PC-3 (cell line): Measurements from ENCODE around the gene GNAS. TPM values are rescaled to one million over a fixed set of nuclear protein-coding genes. Genes with fewer than 3 reads are reported as not detected.

Experiments used
- ATAC-seq: fragments of 200-7000 bp; cut with Tn5 transposase; 2 replicates; pipeline ENCODE4 v1.9.1; 2020; ENCODE audit warnings: mild to moderate bottlenecking, moderate library complexity
- BruUV-seq: library from RNA; stranded (reverse); fragments of 400-500 nt; replicated peaks from 2 replicates; lab custom pipeline; 2021; lab: Mats Ljungman, UMichigan
- CTCF ChIA-PET: fragments of 300-600 bp; sonication (Branson Sonifier 250); formaldehyde crosslinking; loops from one replicate; lab custom pipeline; 2022; ENCODE audit warnings: antibody characterized with exemption; lab: Charles Lee
- POLR2A ChIA-PET: fragments of 300-600 bp; sonication (Branson Sonifier 250); formaldehyde crosslinking; loops from one replicate; lab custom pipeline; 2022; ENCODE audit warnings: antibody characterized with exemption; ENCODE audit not compliant: unreplicated experiment; lab: Charles Lee
- DNase-seq: peaks from one replicate; pipeline ENCODE4 v3.0.0-alpha.2; 2015
- H2AFZ ChIP-seq: fragments of 300-600 bp; sonication (generic); 2 replicates; pipeline ENCODE4 v1.6.0; 2016; ENCODE audit warnings: antibody characterized with exemption, low read length
- H3F3A ChIP-seq: fragments of 300-600 bp; sonication (generic); one replicate; pipeline ENCODE4 v1.6.0; 2017; ENCODE audit warnings: antibody characterized with exemption, low read length, control low read depth, mild to moderate bottlenecking; ENCODE audit not compliant: unreplicated experiment
- H3K27ac ChIP-seq: fragments of 300-600 bp; sonication (generic); 2 replicates; pipeline ENCODE4 v1.5.1; 2016; ENCODE audit warnings: mild to moderate bottlenecking, low read length
- H3K27me3 ChIP-seq: fragments of 300-600 bp; sonication (generic); 2 replicates; pipeline ENCODE4 v1.6.1; 2016; ENCODE audit warnings: low read length, mixed read lengths
- H3K36me3 ChIP-seq: fragments of 300-600 bp; sonication (generic); 2 replicates; pipeline ENCODE4 v1.6.1; 2016; ENCODE audit warnings: low read depth, mixed run types, low read length, mixed read lengths
- H3K4me1 ChIP-seq: fragments of 300-600 bp; sonication (generic); 2 replicates; pipeline ENCODE4 v1.5.1; 2016; ENCODE audit warnings: low read length; ENCODE audit not compliant: insufficient read depth
- H3K4me2 ChIP-seq: fragments of 300-600 bp; sonication (generic); 2 replicates; pipeline ENCODE4 v1.6.0; 2016; ENCODE audit warnings: low read length
- H3K4me3 ChIP-seq: fragments of 300-600 bp; sonication (generic); 2 replicates; pipeline ENCODE4 v1.5.1; 2016; ENCODE audit warnings: mild to moderate bottlenecking, low read length, mixed read lengths
- H3K79me2 ChIP-seq: fragments of 300-600 bp; sonication (generic); 2 replicates; pipeline ENCODE4 v1.6.1; 2017; ENCODE audit warnings: low read length, mixed read lengths
- H3K9ac ChIP-seq: fragments of 300-600 bp; sonication (generic); 2 replicates; pipeline ENCODE4 v1.6.0; 2016; ENCODE audit warnings: mild to moderate bottlenecking, low read length
- H3K9me2 ChIP-seq: fragments of 300-600 bp; sonication (generic); replicated peaks from 2 replicates; pipeline ENCODE4 v1.6.1; 2016; ENCODE audit warnings: mixed run types, low read length, mixed read lengths
- H3K9me3 ChIP-seq: fragments of 300-600 bp; sonication (generic); 2 replicates; pipeline ENCODE4 v1.6.1; 2016; ENCODE audit warnings: low read length, mixed read lengths
- H4K20me1 ChIP-seq: fragments of 300-600 bp; sonication (generic); 2 replicates; pipeline ENCODE4 v1.6.1; 2016; ENCODE audit warnings: low read length, mixed read lengths
- EZH2 ChIP-seq: fragments of 300-600 bp; sonication (generic); IDR thresholded peaks from one replicate; pipeline ENCODE4 v1.6.1; 2017; ENCODE audit warnings: antibody characterized with exemption, mild to moderate bottlenecking, low read length; ENCODE audit not compliant: unreplicated experiment
- EZH2phosphoT487 ChIP-seq: fragments of 300-600 bp; sonication (generic); IDR thresholded peaks from 2 replicates; pipeline ENCODE4 v1.6.1; 2018; ENCODE audit warnings: mild to moderate bottlenecking, antibody characterized with exemption, low read length, borderline replicate concordance
- intact Hi-C: fragments of 100-400 bp; cut with micrococcal nuclease; formaldehyde crosslinking; loops from 2 replicates; pipeline ENCODE4 v1.9.0; 2023
- total RNA-seq: library from RNA; depleted of rRNA; stranded (reverse); fragments of >200 nt; gene quantifications from 2 replicates; pipeline ENCODE4 v1.2.3, GENCODE V29; 2014
- TF ChIP-seq, protein P1 (sequence below): fragments of 300-600 bp; sonication (generic); conservative IDR thresholded peaks from 2 replicates; pipeline ENCODE4 v1.5.1; 2017; ENCODE audit warnings: antibody characterized with exemption, low read depth, mild to moderate bottlenecking, low read length

GNAS gene
- total RNA-seq, 1 experiment from 2014 or later = 694 TPM

GRCh38 chr20:58842276-58842675 lies 10.2 kb upstream of the GNAS start:
- peaks cover 30% of the 10 kb centered on the region for H3K27me3 ChIP-seq
- CTCF ChIA-PET = no interaction called here
- DNase-seq = no peak
- H3K4me1 ChIP-seq = no peaks in the 10 kb centered on the region
- no peak for ATAC-seq
- no peak overlapping the region for H3K4me3 ChIP-seq
- no peaks in the 10 kb centered on the region for H4K20me1 ChIP-seq
- H2AFZ ChIP-seq = no peak overlapping the region
- H3K36me3 ChIP-seq = no peaks in the 10 kb centered on the region
- H3F3A ChIP-seq = no peaks in the 10 kb centered on the region
- BruUV-seq = no TSS peak
- H3K9me2 ChIP-seq = no peaks in the 10 kb centered on the region
- no peak overlapping the region for H3K4me2 ChIP-seq
- H3K9me3 ChIP-seq = no peaks in the 10 kb centered on the region
- intact Hi-C loops = no loop called here
- POLR2A ChIA-PET = no interaction called here
- no peak for TF ChIP-seq EZH2
- TF ChIP-seq, protein P1, sequence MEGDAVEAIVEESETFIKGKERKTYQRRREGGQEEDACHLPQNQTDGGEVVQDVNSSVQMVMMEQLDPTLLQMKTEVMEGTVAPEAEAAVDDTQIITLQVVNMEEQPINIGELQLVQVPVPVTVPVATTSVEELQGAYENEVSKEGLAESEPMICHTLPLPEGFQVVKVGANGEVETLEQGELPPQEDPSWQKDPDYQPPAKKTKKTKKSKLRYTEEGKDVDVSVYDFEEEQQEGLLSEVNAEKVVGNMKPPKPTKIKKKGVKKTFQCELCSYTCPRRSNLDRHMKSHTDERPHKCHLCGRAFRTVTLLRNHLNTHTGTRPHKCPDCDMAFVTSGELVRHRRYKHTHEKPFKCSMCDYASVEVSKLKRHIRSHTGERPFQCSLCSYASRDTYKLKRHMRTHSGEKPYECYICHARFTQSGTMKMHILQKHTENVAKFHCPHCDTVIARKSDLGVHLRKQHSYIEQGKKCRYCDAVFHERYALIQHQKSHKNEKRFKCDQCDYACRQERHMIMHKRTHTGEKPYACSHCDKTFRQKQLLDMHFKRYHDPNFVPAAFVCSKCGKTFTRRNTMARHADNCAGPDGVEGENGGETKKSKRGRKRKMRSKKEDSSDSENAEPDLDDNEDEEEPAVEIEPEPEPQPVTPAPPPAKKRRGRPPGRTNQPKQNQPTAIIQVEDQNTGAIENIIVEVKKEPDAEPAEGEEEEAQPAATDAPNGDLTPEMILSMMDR = no peak
- TF ChIP-seq EZH2phosphoT487 = no peak
- no peak overlapping the region for H3K9ac ChIP-seq
- H3K27ac ChIP-seq = no peak overlapping the region
- H3K79me2 ChIP-seq = no peaks in the 10 kb centered on the region

DNA sequence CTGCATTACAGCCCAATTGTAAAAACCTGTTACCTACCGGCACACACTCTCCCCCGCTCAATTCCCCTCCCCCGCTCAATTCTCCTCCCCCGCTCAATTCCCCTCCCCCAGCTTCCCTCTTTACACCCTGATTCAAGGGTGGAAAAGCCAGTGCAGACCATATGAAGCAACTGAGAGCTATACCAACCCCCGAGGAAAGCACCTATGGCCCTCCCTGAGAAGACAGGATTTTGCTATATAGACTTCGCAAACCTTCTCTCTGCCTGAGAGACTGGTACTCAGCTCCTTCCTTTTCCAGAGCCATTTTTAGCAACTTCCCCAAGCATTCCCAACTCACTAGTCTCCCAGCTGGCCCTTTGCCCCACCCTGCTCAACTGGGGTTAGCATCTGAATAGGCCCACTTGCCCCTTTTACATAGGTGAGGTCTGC lies 9.4 kb upstream of the GNAS start:
- H3K9me2 ChIP-seq = no peaks in the 10 kb centered on the region
- no peak overlapping the region for H3K4me3 ChIP-seq
- ChIA-PET POLR2A (no interaction called here), CTCF (no interaction called here)
- H4K20me1 ChIP-seq = no peaks in the 10 kb centered on the region
- H3K4me2 ChIP-seq = no peak overlapping the region
- H3K27me3 ChIP-seq = peaks cover 34% of the 10 kb centered on the region
- no peak overlapping the region for H3K9ac ChIP-seq
- H2AFZ ChIP-seq = no peak overlapping the region
- no peaks in the 10 kb centered on the region for H3K36me3 ChIP-seq
- BruUV-seq = no TSS peak
- no peaks in the 10 kb centered on the region for H3K4me1 ChIP-seq
- DNase-seq (no peak), ATAC-seq (no peak)
- intact Hi-C loops = no loop called here
- H3F3A ChIP-seq = no peaks in the 10 kb centered on the region
- H3K9me3 ChIP-seq = no peaks in the 10 kb centered on the region
- H3K79me2 ChIP-seq = no peaks in the 10 kb centered on the region
- no peak for TF ChIP-seq EZH2phosphoT487
- TF ChIP-seq, protein P1 = no peak
- no peak for TF ChIP-seq EZH2
- H3K27ac ChIP-seq = no peak overlapping the region

DNA sequence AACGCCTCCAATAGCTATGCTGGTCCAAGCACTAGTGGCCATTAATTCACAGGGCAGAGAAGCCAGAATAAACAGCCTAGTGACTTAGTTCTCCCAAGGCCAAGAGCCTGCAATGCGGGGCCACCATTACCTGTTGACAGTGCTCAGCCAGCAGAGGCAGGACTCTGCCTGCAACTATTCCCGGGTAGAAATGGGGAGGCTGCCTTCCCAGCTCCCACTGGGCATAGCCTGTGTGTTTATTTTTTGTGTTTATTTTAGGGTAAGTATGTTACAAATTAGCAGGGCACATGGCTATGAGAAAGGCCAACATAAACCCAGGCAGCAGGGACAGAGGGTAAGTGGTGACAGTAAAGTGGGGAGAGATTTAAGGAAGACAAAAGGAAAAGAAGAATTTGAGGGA lies 6.8 kb upstream of the GNAS start:
- Histone ChIP-seq H3F3A (no peaks in the 10 kb centered on the region), H3K9me3 (no peaks in the 10 kb centered on the region), H3K27ac (no peak overlapping the region), H3K4me3 (no peak overlapping the region), H3K36me3 (no peaks in the 10 kb centered on the region), H3K27me3 (peaks cover 34% of the 10 kb centered on the region), H4K20me1 (no peaks in the 10 kb centered on the region), H3K79me2 (no peaks in the 10 kb centered on the region), H3K4me1 (no peaks in the 10 kb centered on the region), H3K9ac (no peak overlapping the region), H2AFZ (no peak overlapping the region), H3K4me2 (no peak overlapping the region), H3K9me2 (no peaks in the 10 kb centered on the region)
- DNase-seq (no peak), ATAC-seq (no peak)
- BruUV-seq = no TSS peak
- POLR2A ChIA-PET = no interaction called here
- CTCF ChIA-PET = no interaction called here
- TF ChIP-seq EZH2phosphoT487 (no peak), EZH2 (no peak)
- TF ChIP-seq, protein P1 = no peak
- intact Hi-C loops = no loop called here
